CD14-positive monocyte (primary cell): ENCODE results near the gene IPO4. TPM values are rescaled to one million over a fixed set of nuclear protein-coding genes. Genes with fewer than 3 reads are reported as not detected.

Source experiments
- DNase-seq, 3 donors: peaks; one replicate each; pipeline ENCODE4 v3.0.0-alpha.2; 2011 to 2022
- H2AFZ ChIP-seq: 2 replicates; pipeline ENCODE4 v1.6.0; 2012; ENCODE audit warnings: mild to moderate bottlenecking, low read depth, low read length, inconsistent platforms; ENCODE audit not compliant: insufficient read depth, poor library complexity, severe bottlenecking
- H3K27ac ChIP-seq, 2 donors: 1 replicate in 1 of 2; 2 replicates in 1 of 2; pipeline ENCODE4 v1.5.1; 2012 to 2013; ENCODE audit warnings: low read length in 2 of 2, control low read depth in 1 of 2, inconsistent platforms in 1 of 2, low read depth in 1 of 2, mild to moderate bottlenecking in 1 of 2
- H3K27me3 ChIP-seq, 2 donors: one replicate each; pipeline versions ENCODE4 v1.6.0 to v1.6.1; 2011 to 2013; ENCODE audit warnings: low read length in 2 of 2; ENCODE audit not compliant: control insufficient read depth in 2 of 2, insufficient read depth in 2 of 2
- H3K36me3 ChIP-seq, 2 donors: replicated peaks in 1 of 2; 1 replicate in 1 of 2; 2 replicates in 1 of 2; pipeline versions ENCODE4 v1.5.1 to v1.6.1; 2012 to 2013; ENCODE audit warnings: low read length in 2 of 2, control low read depth in 1 of 2, inconsistent platforms in 1 of 2, mild to moderate bottlenecking in 1 of 2; ENCODE audit not compliant: insufficient read depth in 2 of 2, control insufficient read depth in 1 of 2
- H3K4me1 ChIP-seq, 2 donors: 1 replicate in 1 of 2; 2 replicates in 1 of 2; pipeline versions ENCODE4 v1.5.1 to v1.6.1; 2012 to 2013; ENCODE audit warnings: low read length in 2 of 2, control low read depth in 1 of 2, inconsistent platforms in 1 of 2, mild to moderate bottlenecking in 1 of 2, moderate library complexity in 1 of 2; ENCODE audit not compliant: insufficient read depth in 2 of 2, control insufficient read depth in 1 of 2
- H3K4me2 ChIP-seq: replicated peaks from 2 replicates; pipeline ENCODE3; 2012; ENCODE audit warnings: low read length, moderate library complexity, mild to moderate bottlenecking; ENCODE audit not compliant: poor library complexity, severe bottlenecking; ENCODE audit errors: extremely low read depth
- H3K4me3 ChIP-seq, 3 experiments: fragments of 200-600 bp in 1 of 3; sonication (generic) in 1 of 3; replicated peaks in 1 of 3; 1 replicate in 2 of 3; 2 replicates in 1 of 3; pipeline ENCODE4 v1.5.1; 2011 to 2013; ENCODE audit warnings: low read length in 3 of 3, mild to moderate bottlenecking in 3 of 3, control low read depth in 2 of 3, low read depth in 2 of 3, inconsistent platforms in 1 of 3, moderate library complexity in 1 of 3
- H3K79me2 ChIP-seq: 2 replicates; pipeline ENCODE4 v1.6.0; 2012; ENCODE audit warnings: mild to moderate bottlenecking, control low read depth, inconsistent platforms, low read length, moderate library complexity; ENCODE audit not compliant: insufficient read depth
- H3K9ac ChIP-seq: 2 replicates; pipeline ENCODE4 v1.6.0; 2017; ENCODE audit warnings: low read length, mild to moderate bottlenecking; ENCODE audit not compliant: insufficient read depth, poor library complexity, severe bottlenecking
- H3K9me3 ChIP-seq, 2 donors: replicated peaks in 1 of 2; 1 replicate in 1 of 2; 2 replicates in 1 of 2; pipeline versions ENCODE4 v1.5.1 to v1.6.1; 2012 to 2013; ENCODE audit warnings: low read length in 2 of 2, control low read depth in 1 of 2; ENCODE audit not compliant: control insufficient read depth in 1 of 2, insufficient read depth in 1 of 2
- H4K20me1 ChIP-seq: 2 replicates; pipeline ENCODE4 v1.6.0; 2012; ENCODE audit warnings: mild to moderate bottlenecking, low read length, control low read depth, moderate library complexity; ENCODE audit not compliant: insufficient read depth
- H3K27ac Mint-ChIP-seq, 7 donors: one replicate each; pipeline ENCODE4 v1.8.0; 2020; ENCODE audit warnings: mild to moderate bottlenecking in 7 of 7, mixed read lengths in 7 of 7, moderate library complexity in 6 of 7, inconsistent platforms in 2 of 7
- H3K27me3 Mint-ChIP-seq, 3 donors: one replicate each; pipeline ENCODE4 v1.8.0; 2021 to 2022; ENCODE audit warnings: low read depth in 3 of 3, mild to moderate bottlenecking in 3 of 3, mixed read lengths in 3 of 3, moderate library complexity in 3 of 3, inconsistent platforms in 1 of 3
- H3K36me3 Mint-ChIP-seq, 2 donors: one replicate each; pipeline ENCODE4 v1.8.0; 2020; ENCODE audit warnings: mixed read lengths in 2 of 2, inconsistent platforms in 1 of 2, mild to moderate bottlenecking in 1 of 2
- H3K4me1 Mint-ChIP-seq: one replicate; pipeline ENCODE4 v1.8.0; 2020; ENCODE audit warnings: mild to moderate bottlenecking, mixed read lengths
- H3K4me3 Mint-ChIP-seq, 2 donors: one replicate each; pipeline ENCODE4 v1.8.0; 2020; ENCODE audit warnings: mild to moderate bottlenecking in 2 of 2, mixed read lengths in 2 of 2, moderate library complexity in 1 of 2
- H3K9me3 Mint-ChIP-seq, 7 donors: one replicate each; pipeline ENCODE4 v1.8.0; 2020 to 2022; ENCODE audit warnings: mixed read lengths in 7 of 7, mild to moderate bottlenecking in 6 of 7, moderate library complexity in 6 of 7, inconsistent platforms in 2 of 7
- WGBS: methylation state at CpG from one replicate; pipeline ENCODE4 v1.1.5; 2013; ENCODE audit warnings: missing lambda C conversion rate; ENCODE audit not compliant: insufficient coverage; 5-methylcytosine and 5-hydroxymethylcytosine counted together
- intact Hi-C, 2 donors: fragments of 100-400 bp; cut with micrococcal nuclease; formaldehyde crosslinking; loops; one replicate each; pipeline versions ENCODE4 v1.15.0 to v1.15.1; 2023
- polyA plus RNA-seq, 3 donors: library from polyadenylated mRNA; depleted of rRNA in 1 of 3; unstranded in 2 of 3; stranded (reverse) in 1 of 3; fragments of 300-500 nt in 2 of 3; fragments of >200 nt in 1 of 3; fragmentation: Illumina TruSeq in 2 of 3; gene quantifications; 1 replicate in 2 of 3; 2 replicates in 1 of 3; pipeline ENCODE4 v1.2.3, GENCODE V29; 2012 to 2021
- TF ChIP-seq, protein P1 (sequence below): fragments of 200-600 bp; IDR thresholded peaks from one replicate; pipeline ENCODE4 v1.8.0; 2022; ENCODE audit warnings: antibody characterized with exemption, mild to moderate bottlenecking

Gene IPO4
- polyA plus RNA-seq, 3 donors, result 4.1 to 14.2 (median 4.3) TPM

DNA sequence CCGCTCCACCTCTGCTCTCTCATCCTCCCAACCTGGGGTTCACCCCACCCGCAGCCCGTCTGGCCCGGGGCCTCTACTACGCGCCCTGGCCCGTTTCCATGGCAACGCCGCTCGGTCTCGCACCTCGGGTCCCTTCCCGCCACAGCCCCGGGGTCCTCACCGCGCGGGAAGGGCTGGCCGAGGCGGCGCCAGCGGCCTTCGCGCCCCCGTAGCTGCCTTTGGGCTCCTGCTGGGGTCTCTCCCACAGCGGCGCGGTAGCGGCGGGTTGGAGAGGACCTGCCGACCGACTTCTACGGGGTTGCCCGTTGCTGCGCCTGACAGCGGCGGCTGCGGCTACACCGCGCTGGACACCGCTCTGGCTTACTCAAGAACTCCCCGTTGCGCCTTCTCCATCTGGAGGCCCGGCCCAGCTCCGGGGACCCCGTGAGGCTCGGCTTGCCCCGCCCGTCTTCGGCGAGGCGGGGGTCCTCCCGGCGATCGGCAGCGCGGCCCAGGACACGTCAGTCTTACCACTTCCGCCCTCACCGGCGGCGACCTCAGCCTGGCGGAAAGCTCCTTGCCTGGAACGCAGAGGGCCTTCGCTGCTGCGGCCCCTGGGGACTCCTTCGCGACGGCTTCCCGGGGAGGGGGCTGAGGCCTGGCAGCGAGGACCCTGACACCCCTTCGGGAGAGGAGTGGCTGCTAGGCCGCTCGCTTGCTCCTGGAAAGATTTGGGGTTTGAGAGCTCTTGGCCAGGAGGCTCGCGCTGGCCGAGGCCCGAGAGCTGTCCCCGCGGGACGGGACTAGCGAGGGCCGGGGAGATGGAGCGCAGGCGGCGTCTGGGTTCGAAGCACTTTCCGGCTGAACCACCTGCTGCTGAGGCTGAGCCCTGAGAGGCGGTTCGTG lies 6.8 kb upstream of the IPO4 start, which contains the start of gene TM9SF1:
TM9SF1 (minus strand) TSS at position 256 of the 885 bp plus-strand sequence. CDS start 422 bp downstream, outside the sequence.
- H3K4me3 ChIP-seq, result peak within 1 kb of the TSS; percentile 79 to 87 (median 86)
- H3K4me2 ChIP-seq, result peak within 1 kb of the TSS; percentile 74
- TF ChIP-seq, protein P1, sequence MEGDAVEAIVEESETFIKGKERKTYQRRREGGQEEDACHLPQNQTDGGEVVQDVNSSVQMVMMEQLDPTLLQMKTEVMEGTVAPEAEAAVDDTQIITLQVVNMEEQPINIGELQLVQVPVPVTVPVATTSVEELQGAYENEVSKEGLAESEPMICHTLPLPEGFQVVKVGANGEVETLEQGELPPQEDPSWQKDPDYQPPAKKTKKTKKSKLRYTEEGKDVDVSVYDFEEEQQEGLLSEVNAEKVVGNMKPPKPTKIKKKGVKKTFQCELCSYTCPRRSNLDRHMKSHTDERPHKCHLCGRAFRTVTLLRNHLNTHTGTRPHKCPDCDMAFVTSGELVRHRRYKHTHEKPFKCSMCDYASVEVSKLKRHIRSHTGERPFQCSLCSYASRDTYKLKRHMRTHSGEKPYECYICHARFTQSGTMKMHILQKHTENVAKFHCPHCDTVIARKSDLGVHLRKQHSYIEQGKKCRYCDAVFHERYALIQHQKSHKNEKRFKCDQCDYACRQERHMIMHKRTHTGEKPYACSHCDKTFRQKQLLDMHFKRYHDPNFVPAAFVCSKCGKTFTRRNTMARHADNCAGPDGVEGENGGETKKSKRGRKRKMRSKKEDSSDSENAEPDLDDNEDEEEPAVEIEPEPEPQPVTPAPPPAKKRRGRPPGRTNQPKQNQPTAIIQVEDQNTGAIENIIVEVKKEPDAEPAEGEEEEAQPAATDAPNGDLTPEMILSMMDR, result no peak
- intact Hi-C loops, result loop anchor here (5.0 kb wide), 1 partner anchor 37 kb away; the partner anchor contains the start of genes GMPR2 (in 2 of the 2) and NEDD8 (in 2 of the 2)
- H4K20me1 ChIP-seq, result no peaks in the 10 kb centered on the region
- H3K9me3 ChIP-seq, result no peaks in the 10 kb centered on the region
- H3K36me3 Mint-ChIP-seq, result peaks cover 37 to 50% of the 10 kb centered on the region in 2 donors
- H3K4me1 Mint-ChIP-seq, result peaks cover 42% of the 10 kb centered on the region
- WGBS, result under 1% methylated on average over 88 of the region's 89 CpGs
- peaks cover 63% of the 10 kb centered on the region for H3K79me2 ChIP-seq
- H3K4me3 Mint-ChIP-seq, result peak within 1 kb of the TSS; percentile 95 to 97
- H3K4me1 ChIP-seq, result peaks cover 23 to 31% of the 10 kb centered on the region in 2 donors
- H3K27me3 Mint-ChIP-seq, result no peaks in the 10 kb centered on the region
- H2AFZ ChIP-seq, result peak within 1 kb of the TSS; percentile 92
- peaks cover 0 to 6% (median 4%) of the 10 kb centered on the region in 7 donors for H3K9me3 Mint-ChIP-seq
- peak; percentile 77 to 87 (median 83) for DNase-seq
- H3K27ac Mint-ChIP-seq, result peak within 1 kb of the TSS; percentile 94 to 97 (median 96)
- H3K27ac ChIP-seq, result peak within 1 kb of the TSS; percentile 77 to 94
- H3K27me3 ChIP-seq, result no peaks in the 10 kb centered on the region
- peak within 1 kb of the TSS; percentile 97 for H3K9ac ChIP-seq
- peaks cover 21 to 25% of the 10 kb centered on the region in 2 donors for H3K36me3 ChIP-seq

DNA sequence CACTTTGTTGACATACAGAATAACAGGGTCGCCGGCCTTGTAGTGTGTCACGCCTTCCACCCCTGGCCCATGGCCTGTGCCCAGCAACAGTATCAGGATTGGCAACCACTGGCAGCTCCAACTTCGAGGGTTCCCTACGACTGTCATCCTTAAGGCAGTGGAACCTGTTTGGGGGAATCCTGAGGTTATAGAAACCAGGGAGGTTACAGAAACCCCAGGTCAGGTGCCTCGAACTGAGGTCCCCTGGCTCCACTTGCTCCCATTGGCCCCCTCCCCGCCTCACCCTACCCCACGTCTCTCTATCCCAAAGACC lies 6.2 kb upstream of the IPO4 start:
- H3K9ac ChIP-seq, result peak overlapping the region; percentile 97
- H4K20me1 ChIP-seq, result no peaks in the 10 kb centered on the region
- peak overlapping the region; percentile 92 for H2AFZ ChIP-seq
- H3K27me3 Mint-ChIP-seq, result no peaks in the 10 kb centered on the region
- intact Hi-C loops, result loop anchor here (5.0 kb wide), 1 partner anchor 37 kb away; the partner anchor contains the start of genes GMPR2 (in 2 of the 2) and NEDD8 (in 2 of the 2)
- H3K36me3 Mint-ChIP-seq, result peaks cover 39 to 51% of the 10 kb centered on the region in 2 donors
- TF ChIP-seq, protein P1, result no peak
- no peaks in the 10 kb centered on the region for H3K27me3 ChIP-seq
- peaks cover 0 to 6% (median 4%) of the 10 kb centered on the region in 7 donors for H3K9me3 Mint-ChIP-seq
- H3K27ac ChIP-seq, result peak overlapping the region; percentile 77 to 94
- H3K4me3 Mint-ChIP-seq, result peak overlapping the region; percentile 95 to 97
- WGBS, result 61% methylated on average over 7 of the region's 8 CpGs
- H3K79me2 ChIP-seq, result peaks cover 63% of the 10 kb centered on the region
- peaks cover 21 to 31% of the 10 kb centered on the region in 2 donors for H3K36me3 ChIP-seq
- H3K4me3 ChIP-seq, result peak overlapping the region; percentile 79 to 87 (median 86)
- H3K4me2 ChIP-seq, result peak overlapping the region; percentile 74
- H3K27ac Mint-ChIP-seq, result peak overlapping the region; percentile 89 to 97 (median 94)
- DNase-seq, result no peak
- H3K9me3 ChIP-seq, result no peaks in the 10 kb centered on the region
- H3K4me1 ChIP-seq, result peaks cover 23 to 31% of the 10 kb centered on the region in 2 donors
- H3K4me1 Mint-ChIP-seq, result peaks cover 42% of the 10 kb centered on the region
